Lower leg skin (tissue), 4 donors: ENCODE results near the gene BFSP1. TPM values are rescaled to one million over a fixed set of nuclear protein-coding genes. Genes with fewer than 3 reads are reported as not detected.
A peak's percentile ranks its signal among the peaks of the same experiment; 100 is the strongest.

Experiments used
- DNase-seq, 2 donors: peaks; one replicate each; pipeline ENCODE4 v3.0.0-alpha.2; 2019; ENCODE audit warnings: low spot score in 2 of 2
- H3K4me3 ChIP-seq: fragments of 200-600 bp; sonication (generic); 2 replicates; pipeline ENCODE4 v1.5.1; 2017; ENCODE audit warnings: mild to moderate bottlenecking, low read depth; ENCODE audit not compliant: poor library complexity, severe bottlenecking
- POLR2A ChIP-seq, 2 donors: fragments of 450-650 bp; IDR thresholded peaks; one replicate each; pipeline ENCODE4 v1.6.1; 2016 to 2017; ENCODE audit warnings: antibody characterized with exemption in 2 of 2, mild to moderate bottlenecking in 1 of 2, moderate library complexity in 1 of 2
- WGBS, 2 donors: methylation state at CpG; one replicate each; pipeline ENCODE4 v1.1.5; 2018; 5-methylcytosine and 5-hydroxymethylcytosine counted together
- intact Hi-C: fragments of 100-400 bp; cut with DNase I; formaldehyde crosslinking; loops from one replicate; pipeline ENCODE4 v1.15.0; 2023; ENCODE audit warnings: low total_unique reads
- total RNA-seq, 4 donors: library from RNA; depleted of rRNA; stranded (reverse); fragments of >200 nt; gene quantifications; one replicate each; pipeline ENCODE4 v1.1.0, GENCODE V29; 2016
- TF ChIP-seq, protein P1 (sequence below), 3 donors: fragments of 450-650 bp; IDR thresholded peaks; one replicate each; pipeline ENCODE4 v1.5.1; 2016; ENCODE audit warnings: antibody characterized with exemption in 3 of 3, mild to moderate bottlenecking in 3 of 3, moderate library complexity in 2 of 3

BFSP1 gene
- 1 to 10 TPM in 3 of 4 donors, under 1 TPM in 1; 0.61 to 2.6 (median 1.7) TPM for total RNA-seq

DNA sequence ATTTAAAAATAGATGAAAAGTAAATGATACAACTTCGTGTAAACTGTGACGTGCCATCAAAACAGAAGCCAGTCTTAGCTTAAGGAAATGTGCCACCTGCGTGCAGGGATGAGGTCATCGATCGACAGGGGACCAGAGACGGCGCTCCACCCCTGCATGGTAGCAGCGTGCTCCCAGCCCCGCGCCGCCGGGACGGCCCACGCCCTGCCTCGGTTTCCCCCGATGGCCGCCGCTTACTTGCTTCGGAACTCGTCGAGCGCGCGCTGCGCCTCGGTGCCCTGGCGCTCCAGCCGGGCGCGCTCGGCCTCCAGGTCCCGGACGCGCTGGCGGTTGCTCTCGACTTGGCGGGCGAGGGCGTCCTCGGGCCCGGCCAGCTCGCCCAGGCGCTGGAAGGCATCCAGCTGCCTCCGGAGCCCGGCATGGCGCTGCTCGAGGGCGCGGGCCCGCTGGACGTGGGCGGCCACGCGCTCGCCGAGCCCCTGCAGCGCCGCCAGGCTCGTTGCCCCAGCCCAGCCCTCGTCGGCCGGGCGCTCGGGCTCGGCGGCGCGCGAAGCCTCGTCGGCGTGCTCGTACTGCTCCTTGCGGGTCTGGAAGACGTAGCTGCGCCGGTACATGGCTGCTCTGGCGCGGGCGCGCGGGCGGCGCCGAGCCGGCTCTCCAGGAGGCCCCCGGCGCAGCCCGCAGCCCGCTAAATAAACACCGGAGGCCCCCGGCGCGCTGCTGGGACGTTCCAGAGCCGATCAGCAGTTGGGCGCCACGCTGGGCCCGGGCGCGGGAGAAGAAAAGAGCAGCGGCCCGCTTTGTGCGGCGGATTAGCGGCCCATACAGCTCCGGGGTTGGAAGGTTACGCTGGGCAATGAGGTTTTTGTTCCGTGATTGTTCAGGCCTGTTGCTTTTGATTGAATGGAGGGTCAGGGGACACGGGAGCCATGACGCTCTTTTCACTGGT is at the start of gene BFSP1:
TSS of gene BFSP1 (minus strand) at position 664 of the 949 bp plus-strand sequence. CDS start at position 614, 50 bp downstream.
- no peak for TF ChIP-seq POLR2A (IDR thresholded peaks at IDR 0.05)
- TF ChIP-seq, protein P1, sequence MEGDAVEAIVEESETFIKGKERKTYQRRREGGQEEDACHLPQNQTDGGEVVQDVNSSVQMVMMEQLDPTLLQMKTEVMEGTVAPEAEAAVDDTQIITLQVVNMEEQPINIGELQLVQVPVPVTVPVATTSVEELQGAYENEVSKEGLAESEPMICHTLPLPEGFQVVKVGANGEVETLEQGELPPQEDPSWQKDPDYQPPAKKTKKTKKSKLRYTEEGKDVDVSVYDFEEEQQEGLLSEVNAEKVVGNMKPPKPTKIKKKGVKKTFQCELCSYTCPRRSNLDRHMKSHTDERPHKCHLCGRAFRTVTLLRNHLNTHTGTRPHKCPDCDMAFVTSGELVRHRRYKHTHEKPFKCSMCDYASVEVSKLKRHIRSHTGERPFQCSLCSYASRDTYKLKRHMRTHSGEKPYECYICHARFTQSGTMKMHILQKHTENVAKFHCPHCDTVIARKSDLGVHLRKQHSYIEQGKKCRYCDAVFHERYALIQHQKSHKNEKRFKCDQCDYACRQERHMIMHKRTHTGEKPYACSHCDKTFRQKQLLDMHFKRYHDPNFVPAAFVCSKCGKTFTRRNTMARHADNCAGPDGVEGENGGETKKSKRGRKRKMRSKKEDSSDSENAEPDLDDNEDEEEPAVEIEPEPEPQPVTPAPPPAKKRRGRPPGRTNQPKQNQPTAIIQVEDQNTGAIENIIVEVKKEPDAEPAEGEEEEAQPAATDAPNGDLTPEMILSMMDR (IDR thresholded peaks at IDR 0.05) = no peak
- peak in 1 of 2 donors; percentile 88 for DNase-seq
- intact Hi-C loops = no loop called here
- H3K4me3 ChIP-seq = peak within 1 kb of the TSS; percentile 20
- WGBS, 2 donors = 1 to 2% methylated on average over 36 to 59 of the region's 111 CpGs

DNA sequence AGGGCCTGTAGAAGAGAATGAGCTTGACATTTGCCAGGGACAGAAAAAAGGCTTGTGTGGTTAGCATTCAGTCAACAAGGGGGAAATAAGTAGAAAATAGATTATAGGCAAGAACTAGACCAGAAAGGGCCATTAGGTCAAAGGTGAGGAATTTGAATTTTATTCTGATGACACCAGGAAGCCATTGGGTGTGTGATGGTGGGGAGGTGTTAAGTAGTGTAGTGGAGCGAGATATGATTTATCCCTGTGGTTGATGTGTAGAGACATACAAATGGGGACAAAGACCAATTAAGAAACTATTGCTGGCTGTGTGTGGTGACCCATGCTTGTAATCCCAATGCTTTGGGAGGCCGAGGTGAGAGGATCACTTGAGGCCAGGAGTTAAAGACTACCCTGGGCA is 49.7 kb upstream of the BFSP1 start:
- TF ChIP-seq, protein P1 (IDR thresholded peaks at IDR 0.05) = no peak
- no peak for TF ChIP-seq POLR2A (IDR thresholded peaks at IDR 0.05)
- H3K4me3 ChIP-seq = no peak overlapping the region
- no peak for DNase-seq
- WGBS, 2 donors = 89 to 98% methylated on average over 2 of the region's 2 CpGs
- intact Hi-C loops = no loop called here

- no peak for DNase-seq
- TF ChIP-seq, protein P1 (IDR thresholded peaks at IDR 0.05) = no peak
- TF ChIP-seq POLR2A (IDR thresholded peaks at IDR 0.05) = no peak
- intact Hi-C loops = no loop called here
- H3K4me3 ChIP-seq = no peak overlapping the region
- 85 to 91% methylated on average over 4 of the region's 4 CpGs for WGBS, 2 donors
Observed at GRCh38 chr20:17579369-17580039, 48.3 kb upstream of the BFSP1 start.

DNA sequence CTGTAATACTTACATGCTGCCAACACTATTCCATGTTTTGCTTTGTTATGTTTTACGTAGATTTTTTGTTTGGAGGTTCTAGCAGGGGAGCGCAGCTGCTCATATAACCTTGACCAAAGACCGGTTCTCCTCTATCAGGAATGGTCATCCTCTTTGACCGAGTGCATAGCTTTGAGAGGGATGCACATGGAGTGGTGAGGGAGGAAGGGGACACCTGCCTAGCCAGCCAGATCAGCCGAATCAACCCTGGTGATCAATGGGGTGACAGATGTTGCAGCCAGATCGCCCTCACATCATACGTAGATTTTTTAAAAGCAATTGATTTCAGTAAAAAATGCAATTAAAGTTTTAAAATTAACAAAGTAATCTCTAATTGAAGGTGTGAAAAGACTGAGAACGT is 45.0 kb upstream of the BFSP1 start:
- H3K4me3 ChIP-seq = no peak overlapping the region
- no peak for DNase-seq
- no peak for TF ChIP-seq POLR2A (IDR thresholded peaks at IDR 0.05)
- TF ChIP-seq, protein P1 (IDR thresholded peaks at IDR 0.05) = no peak
- 77% methylated on average over 8 of the region's 8 CpGs for WGBS, 2 donors
- intact Hi-C loops = no loop called here

GRCh38 chr20:17573463-17573862 is 42.3 kb upstream of the BFSP1 start:
- intact Hi-C loops = no loop called here
- no peak for TF ChIP-seq POLR2A (IDR thresholded peaks at IDR 0.05)
- TF ChIP-seq, protein P1 (IDR thresholded peaks at IDR 0.05) = no peak
- no peak overlapping the region for H3K4me3 ChIP-seq
- 55 to 59% methylated on average over 3 of the region's 3 CpGs for WGBS, 2 donors
- DNase-seq = no peak
